GM21360 (cell line): ENCODE measurements around the gene PRSS36.
"Not testable (repeated sequence)": the region's sequence is repeated elsewhere in the genome, so short reads cannot be mapped to it uniquely, and the experiment has no call there.

ENCODE experiments used
- ATAC-seq: cut with Tn5 transposase; IDR thresholded peaks from one replicate; pipeline ENCODE4 v1.9.1; 2021; ENCODE audit warnings: mild to moderate bottlenecking, moderate library complexity; ENCODE audit not compliant: unreplicated experiment

Gene PRSS36

GRCh38 chr16:31106509-31107464, 43.1 kb downstream of the PRSS36 start:
- ATAC-seq, result no peak

DNA sequence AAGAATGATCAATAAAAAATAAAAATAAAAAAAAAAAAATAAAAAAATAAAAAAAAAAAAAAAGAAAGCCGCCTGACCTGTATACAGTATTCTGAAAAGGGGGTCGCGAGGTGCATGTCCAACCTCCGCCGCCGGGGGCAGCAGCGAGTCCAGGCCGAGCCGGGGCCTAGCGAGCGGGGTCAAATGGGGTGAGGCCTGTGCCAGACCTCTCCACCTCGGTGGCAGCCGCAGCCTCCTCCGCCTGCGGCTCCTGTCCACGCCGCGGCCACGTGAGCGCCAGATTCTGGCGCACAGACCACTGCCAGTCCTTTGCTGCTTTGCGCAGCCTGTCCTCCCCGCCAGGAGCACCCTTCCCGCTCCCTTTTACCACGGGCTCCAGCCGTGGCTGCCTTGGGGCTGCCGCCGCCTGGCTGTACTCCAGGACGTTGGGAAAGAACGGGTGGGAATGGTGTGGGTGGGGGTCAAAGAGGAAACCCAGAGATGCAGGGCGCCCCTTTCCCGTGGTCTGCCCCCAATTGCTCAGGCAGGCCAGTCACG, 44.1 kb downstream of the PRSS36 start:
- peak; percentile 45 for ATAC-seq

GRCh38 chr16:31100876-31101641, 48.8 kb downstream of the PRSS36 start:
- ATAC-seq, result not testable (repeated sequence)

DNA sequence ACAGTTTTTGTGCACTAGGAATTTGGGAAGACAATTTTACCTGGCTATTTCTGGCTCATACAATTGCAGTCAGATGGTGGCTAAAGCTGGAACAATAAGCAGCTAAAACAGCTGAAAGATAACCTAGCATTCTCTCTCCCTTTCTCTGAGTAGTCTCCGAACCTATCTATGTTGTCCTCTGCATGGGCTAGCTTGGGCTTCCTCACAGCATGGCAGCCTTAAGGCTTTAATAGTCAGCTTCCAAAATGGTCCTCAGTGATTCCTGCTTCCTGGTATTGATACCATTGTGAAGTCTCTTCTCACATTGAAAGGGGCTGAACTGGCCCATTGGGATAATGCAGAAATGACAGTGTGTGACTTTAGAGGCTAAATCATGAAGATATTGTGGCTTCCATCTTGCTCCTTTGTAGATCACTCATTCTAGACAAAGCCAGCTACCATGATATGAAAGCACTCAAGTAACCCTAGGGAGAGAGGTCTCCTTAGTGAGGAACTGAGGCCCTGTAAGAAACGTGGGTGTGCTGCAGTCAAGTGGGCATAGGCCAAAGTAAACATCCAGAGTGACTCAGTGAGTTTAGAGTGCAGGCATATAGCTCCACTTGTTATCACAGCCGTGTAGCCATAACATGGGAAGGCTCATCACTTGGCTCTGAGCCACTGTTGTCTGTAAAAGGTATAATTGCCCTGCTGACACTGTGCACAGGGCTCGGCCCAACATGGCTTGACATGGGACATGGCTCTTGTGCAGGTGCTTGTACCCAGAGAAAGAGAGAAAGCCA, 49.8 kb downstream of the PRSS36 start:
- no peak for ATAC-seq

DNA sequence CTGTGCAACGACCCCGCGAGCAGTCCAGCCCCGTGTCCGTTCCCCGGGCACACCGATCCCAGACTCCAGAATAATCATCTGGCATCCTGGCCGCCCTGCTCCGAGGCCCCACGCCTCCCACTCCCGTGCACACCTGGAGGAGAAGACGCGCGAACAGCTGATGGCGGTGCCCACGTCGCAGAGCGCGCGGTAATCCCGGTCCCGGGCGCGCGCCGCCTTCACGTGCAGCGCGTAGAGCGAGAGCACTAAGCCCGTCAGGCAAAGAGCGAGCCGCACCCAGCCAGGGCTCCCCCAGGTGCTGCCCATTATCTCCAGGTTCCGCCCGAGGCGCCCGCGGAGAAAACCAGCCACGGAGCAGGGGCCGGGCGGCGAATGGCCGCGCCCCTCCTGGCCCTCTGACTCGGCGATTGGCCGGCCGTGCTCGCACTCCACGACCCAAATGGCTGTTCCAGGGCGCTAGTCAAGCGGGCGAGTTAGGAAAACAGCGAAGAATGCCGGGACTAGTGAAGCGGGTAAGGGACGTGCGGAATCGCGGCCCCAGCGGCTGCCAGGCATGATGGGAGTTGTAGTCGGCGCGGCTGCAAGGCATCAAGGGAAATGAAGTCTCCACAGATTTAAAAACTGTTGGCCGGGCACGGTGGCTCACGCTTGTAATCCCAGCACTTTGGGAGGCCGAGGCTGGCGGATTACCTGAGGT, 55.3 kb downstream of the PRSS36 start, which contains the start of gene VKORC1:
Gene VKORC1, minus strand, starts transcription at position 374 of the 697 bp plus-strand sequence. Its CDS starts 68 bp downstream, at position 306.
- ATAC-seq, result peak; percentile 69

- ATAC-seq, result no peak
Measured at GRCh38 chr16:31094088-31094423, 55.8 kb downstream of the PRSS36 start.

DNA sequence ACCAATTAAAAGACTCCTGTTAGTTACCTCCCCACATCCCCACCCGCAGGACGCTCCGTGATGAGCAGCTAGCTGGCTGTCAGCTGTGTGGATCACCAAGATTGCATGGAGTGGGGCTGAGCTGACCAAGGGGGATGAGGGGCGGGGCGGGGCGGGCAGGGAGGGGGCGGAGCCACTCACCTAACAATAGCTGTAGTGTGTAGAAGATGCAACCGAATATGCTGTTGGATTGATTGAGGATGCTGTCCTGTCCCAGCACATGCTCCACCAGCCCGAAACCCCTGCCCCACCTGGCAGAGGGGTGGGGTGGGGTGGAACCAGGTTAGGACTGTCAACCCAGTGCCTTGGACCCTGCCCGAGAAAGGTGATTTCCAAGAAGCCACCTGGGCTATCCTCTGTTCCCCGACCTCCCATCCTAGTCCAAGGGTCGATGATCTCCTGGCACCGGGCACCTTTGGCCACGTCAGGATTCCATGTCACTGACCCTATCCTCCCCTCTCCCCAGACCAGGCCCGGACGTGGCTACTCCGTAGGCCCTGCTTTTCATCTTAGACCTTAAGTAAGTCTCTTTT, 56.6 kb downstream of the PRSS36 start:
- ATAC-seq, result no peak

- ATAC-seq, result no peak
Measured at GRCh38 chr16:31092330-31092729, 57.5 kb downstream of the PRSS36 start.

- no peak for ATAC-seq
Measured at GRCh38 chr16:31090540-31090939, 59.3 kb downstream of the PRSS36 start.

DNA sequence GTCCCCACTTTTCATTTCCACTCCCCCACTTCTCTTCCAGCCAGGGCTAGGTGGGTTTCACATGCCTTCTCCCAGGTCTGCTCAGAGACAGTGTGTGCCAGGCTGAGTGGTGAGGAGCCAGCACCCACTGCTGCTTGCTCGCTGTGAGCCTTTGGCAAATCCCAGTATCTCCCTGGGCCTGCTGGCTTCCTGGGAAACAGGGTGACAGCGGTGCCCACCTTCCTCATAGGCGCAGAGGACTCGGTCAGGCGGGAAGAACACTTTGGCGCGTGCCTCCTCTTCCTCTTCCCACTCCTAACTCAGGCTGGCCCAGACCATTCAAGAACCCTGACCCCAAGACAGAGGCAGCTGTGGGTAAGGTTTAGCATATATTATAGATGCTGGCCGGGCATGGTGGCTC, 60.7 kb downstream of the PRSS36 start:
- ATAC-seq, result no peak
